B cell (primary cell): ENCODE data around the gene KRTAP4-7.

Source experiments
- CTCF ChIP-seq: fragments of 200-600 bp; IDR thresholded peaks from one replicate; pipeline ENCODE4 v1.8.0; 2022; ENCODE audit warnings: antibody characterized with exemption, mild to moderate bottlenecking
- EZH2 ChIP-seq: IDR thresholded peaks from 2 replicates; pipeline ENCODE4 v1.6.1; 2012; ENCODE audit warnings: borderline replicate concordance, low read depth, mild to moderate bottlenecking, moderate library complexity, low read length; ENCODE audit not compliant: insufficient read depth, poor library complexity, severe bottlenecking

- TF ChIP-seq CTCF (no peak), EZH2 (no peak)
Observed at GRCh38 chr17:41118721-41119120, 34.8 kb downstream of the KRTAP4-7 start.
